H9 (cell line): Measurements from ENCODE around the gene MLPH. TPM values are rescaled to one million over a fixed set of nuclear protein-coding genes. Genes with fewer than 3 reads are reported as not detected.

ENCODE experiments used
- DNase-seq: peaks from one replicate; pipeline ENCODE4 v3.0.0-alpha.2; 2017
- H2AFZ ChIP-seq: one replicate; pipeline ENCODE4 v1.6.1; 2013; ENCODE audit warnings: mild to moderate bottlenecking, low read length, control low read depth, moderate library complexity
- H2AK5ac ChIP-seq: 2 replicates; pipeline ENCODE4 v1.6.1; 2013; ENCODE audit warnings: low read length, control low read depth, mixed read lengths; ENCODE audit not compliant: insufficient read length
- H2BK120ac ChIP-seq: one replicate; pipeline ENCODE4 v1.6.1; 2013; ENCODE audit warnings: low read depth, mild to moderate bottlenecking, low read length, control low read depth, inconsistent platforms; ENCODE audit not compliant: poor library complexity, severe bottlenecking
- H2BK12ac ChIP-seq: 2 replicates; pipeline ENCODE4 v1.6.1; 2013; ENCODE audit warnings: low read length, control low read depth, mixed read lengths, low read depth; ENCODE audit not compliant: insufficient read length
- H2BK15ac ChIP-seq: 2 replicates; pipeline ENCODE4 v1.6.1; 2013; ENCODE audit warnings: low read depth, low read length, control low read depth
- H2BK20ac ChIP-seq: one replicate; pipeline ENCODE4 v1.6.1; 2013; ENCODE audit warnings: low read depth, mild to moderate bottlenecking, low read length, control low read depth, inconsistent platforms; ENCODE audit not compliant: poor library complexity, severe bottlenecking
- H2BK5ac ChIP-seq: 2 replicates; pipeline ENCODE4 v1.6.1; 2013; ENCODE audit warnings: low read length, control low read depth, mixed read lengths; ENCODE audit not compliant: insufficient read length
- H3K14ac ChIP-seq: 2 replicates; pipeline ENCODE4 v1.6.1; 2013; ENCODE audit warnings: low read length, control low read depth; ENCODE audit not compliant: insufficient read depth
- H3K18ac ChIP-seq: 2 replicates; pipeline ENCODE4 v1.6.1; 2013; ENCODE audit warnings: low read depth, mild to moderate bottlenecking, mixed read lengths, low read length, control low read depth; ENCODE audit not compliant: insufficient read length
- H3K23ac ChIP-seq: 2 replicates; pipeline ENCODE4 v1.6.1; 2013; ENCODE audit warnings: low read length, control low read depth, mixed read lengths, low read depth; ENCODE audit not compliant: insufficient read length
- H3K23me2 ChIP-seq: 2 replicates; pipeline ENCODE4 v1.6.1; 2013; ENCODE audit warnings: low read depth, mild to moderate bottlenecking, mixed read lengths, low read length, control low read depth; ENCODE audit not compliant: insufficient read length, poor library complexity, severe bottlenecking
- H3K27ac ChIP-seq: 2 replicates; pipeline ENCODE4 v1.5.1; 2013; ENCODE audit warnings: low read length, control low read depth, mixed read lengths, low read depth; ENCODE audit not compliant: insufficient read length
- H3K27me3 ChIP-seq: 2 replicates; pipeline ENCODE4 v1.6.1; 2013; ENCODE audit warnings: low read length, control low read depth, inconsistent platforms; ENCODE audit not compliant: insufficient read depth
- H3K4ac ChIP-seq: 2 replicates; pipeline ENCODE4 v1.6.1; 2013; ENCODE audit warnings: low read depth, mild to moderate bottlenecking, control low read depth, inconsistent platforms, low read length, moderate library complexity
- H3K4me1 ChIP-seq: 2 replicates; pipeline ENCODE4 v1.6.1; 2013; ENCODE audit warnings: low read length, control low read depth, inconsistent platforms; ENCODE audit not compliant: insufficient read depth
- H3K4me2 ChIP-seq: 2 replicates; pipeline ENCODE4 v1.6.1; 2013; ENCODE audit warnings: low read length, control low read depth, mixed read lengths; ENCODE audit not compliant: insufficient read length, insufficient read depth
- H3K56ac ChIP-seq: 2 replicates; pipeline ENCODE4 v1.6.1; 2013; ENCODE audit warnings: low read depth, mild to moderate bottlenecking, mixed read lengths, low read length, control low read depth; ENCODE audit not compliant: insufficient read length
- H3K79me1 ChIP-seq: 2 replicates; pipeline ENCODE4 v1.6.1; 2013; ENCODE audit warnings: low read depth, mild to moderate bottlenecking, moderate library complexity, low read length, control low read depth, inconsistent platforms; ENCODE audit not compliant: insufficient read depth, poor library complexity, severe bottlenecking
- H3K79me2 ChIP-seq: 2 replicates; pipeline ENCODE4 v1.6.1; 2013; ENCODE audit warnings: low read length, control low read depth, inconsistent platforms; ENCODE audit not compliant: insufficient read depth
- H3K9ac ChIP-seq: 2 replicates; pipeline ENCODE4 v1.6.1; 2013; ENCODE audit warnings: low read length, control low read depth, mixed read lengths; ENCODE audit not compliant: insufficient read length; ENCODE audit errors: extremely low read depth
- H3K9me3 ChIP-seq: one replicate; pipeline ENCODE4 v1.6.1; 2013; ENCODE audit warnings: low read depth, low read length, inconsistent platforms; ENCODE audit not compliant: control insufficient read depth
- H3T11ph ChIP-seq: one replicate; pipeline ENCODE4 v1.6.1; 2013; ENCODE audit warnings: mild to moderate bottlenecking, low read length, control low read depth, inconsistent platforms
- H4K20me1 ChIP-seq: one replicate; pipeline ENCODE4 v1.6.1; 2013; ENCODE audit not compliant: control insufficient read depth, insufficient read length, insufficient read depth
- H4K5ac ChIP-seq: 2 replicates; pipeline ENCODE4 v1.6.1; 2013; ENCODE audit warnings: low read depth, mild to moderate bottlenecking, mixed read lengths, low read length, control low read depth; ENCODE audit not compliant: insufficient read length
- H4K8ac ChIP-seq: replicated peaks from 2 replicates; pipeline ENCODE4 v1.6.1; 2013; ENCODE audit warnings: low read length, control low read depth, mixed read lengths, low read depth; ENCODE audit not compliant: insufficient read length
- H4K91ac ChIP-seq: 2 replicates; pipeline ENCODE4 v1.6.1; 2013; ENCODE audit warnings: low read depth, mild to moderate bottlenecking, moderate library complexity, mixed read lengths, low read length, control low read depth; ENCODE audit not compliant: insufficient read length
- H3K27ac Mint-ChIP-seq, 3 experiments: 2 replicates in 2 of 3; 3 replicates in 1 of 3; pipeline ENCODE4 v1.8.0; 2020 to 2021; ENCODE audit warnings: mixed read lengths in 3 of 3, mild to moderate bottlenecking in 1 of 3, moderate library complexity in 1 of 3
- H3K27me3 Mint-ChIP-seq: 2 replicates; pipeline ENCODE4 v1.8.0; 2021; ENCODE audit warnings: low read depth, mild to moderate bottlenecking, moderate library complexity, mixed read lengths
- H3K36me3 Mint-ChIP-seq, 3 experiments: 2 replicates in 2 of 3; 3 replicates in 1 of 3; pipeline ENCODE4 v1.8.0; 2020 to 2021; ENCODE audit warnings: low read depth in 3 of 3, mixed read lengths in 3 of 3; ENCODE audit not compliant: insufficient read depth in 1 of 3
- H3K4me1 Mint-ChIP-seq, 2 experiments: 2 replicates each; pipeline ENCODE4 v1.8.0; 2020; ENCODE audit warnings: mixed read lengths in 2 of 2
- H3K4me3 Mint-ChIP-seq, 2 experiments: 2 replicates in 1 of 2; 3 replicates in 1 of 2; pipeline ENCODE4 v1.8.0; 2020 to 2021; ENCODE audit warnings: mild to moderate bottlenecking in 2 of 2, mixed read lengths in 2 of 2, moderate library complexity in 1 of 2
- H3K9me3 Mint-ChIP-seq, 2 experiments: 2 replicates in 1 of 2; 3 replicates in 1 of 2; pipeline ENCODE4 v1.8.0; 2020; ENCODE audit warnings: mild to moderate bottlenecking in 2 of 2, mixed read lengths in 2 of 2, moderate library complexity in 1 of 2
- WGBS: extraction: QIAGEN DNeasy Blood & Tissue Kit; methylation state at CpG from one replicate; pipeline ENCODE4 v1.1.7; 2013; ENCODE audit warnings: missing lambda C conversion rate, low lambda C conversion rate, mixed read lengths; ENCODE audit not compliant: insufficient read length; ENCODE audit errors: extremely low coverage; 5-methylcytosine and 5-hydroxymethylcytosine counted together
- total RNA-seq: library from RNA; stranded (reverse); gene quantifications from 2 replicates; pipeline ENCODE4 v1.2.1, GENCODE V29; 2021
- TF ChIP-seq, protein P1 (sequence below): fragments of 200-600 bp; sonication (generic); conservative IDR thresholded peaks from 3 replicates; pipeline ENCODE4 v1.8.0; 2021; ENCODE audit warnings: antibody characterized with exemption, mild to moderate bottlenecking

The MLPH gene
- total RNA-seq, 1 experiment from 2014 or later = 3.4 TPM

- H3T11ph ChIP-seq = no peak overlapping the region
- WGBS = no CpG with 5 or more reads among the region's 9 CpGs
- peaks cover 12% of the 10 kb centered on the region for H3K23me2 ChIP-seq
- no peaks in the 10 kb centered on the region; a peak in 1 of 5 replicates for H3K9me3 Mint-ChIP-seq
- no peaks in the 10 kb centered on the region for H3K79me1 ChIP-seq
- peaks cover 91% of the 10 kb centered on the region for H3K27me3 Mint-ChIP-seq
- H2BK20ac ChIP-seq = no peak overlapping the region
- H3K27ac ChIP-seq = no peak overlapping the region
- TF ChIP-seq, protein P1, sequence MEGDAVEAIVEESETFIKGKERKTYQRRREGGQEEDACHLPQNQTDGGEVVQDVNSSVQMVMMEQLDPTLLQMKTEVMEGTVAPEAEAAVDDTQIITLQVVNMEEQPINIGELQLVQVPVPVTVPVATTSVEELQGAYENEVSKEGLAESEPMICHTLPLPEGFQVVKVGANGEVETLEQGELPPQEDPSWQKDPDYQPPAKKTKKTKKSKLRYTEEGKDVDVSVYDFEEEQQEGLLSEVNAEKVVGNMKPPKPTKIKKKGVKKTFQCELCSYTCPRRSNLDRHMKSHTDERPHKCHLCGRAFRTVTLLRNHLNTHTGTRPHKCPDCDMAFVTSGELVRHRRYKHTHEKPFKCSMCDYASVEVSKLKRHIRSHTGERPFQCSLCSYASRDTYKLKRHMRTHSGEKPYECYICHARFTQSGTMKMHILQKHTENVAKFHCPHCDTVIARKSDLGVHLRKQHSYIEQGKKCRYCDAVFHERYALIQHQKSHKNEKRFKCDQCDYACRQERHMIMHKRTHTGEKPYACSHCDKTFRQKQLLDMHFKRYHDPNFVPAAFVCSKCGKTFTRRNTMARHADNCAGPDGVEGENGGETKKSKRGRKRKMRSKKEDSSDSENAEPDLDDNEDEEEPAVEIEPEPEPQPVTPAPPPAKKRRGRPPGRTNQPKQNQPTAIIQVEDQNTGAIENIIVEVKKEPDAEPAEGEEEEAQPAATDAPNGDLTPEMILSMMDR = peak; percentile 39; the same call in 1 of the 3 replicates
- no peaks in the 10 kb centered on the region for H3K36me3 Mint-ChIP-seq
- no peak overlapping the region; a peak in 1 of 7 replicates for H3K27ac Mint-ChIP-seq
- H4K5ac ChIP-seq = no peak overlapping the region
- H3K18ac ChIP-seq = no peak overlapping the region
- H3K27me3 ChIP-seq = peaks cover 19% of the 10 kb centered on the region; the same call in 1 of the 2 replicates
- no peak overlapping the region for H2BK5ac ChIP-seq
- no peak overlapping the region for H2BK12ac ChIP-seq
- H3K9ac ChIP-seq = no peak overlapping the region
- H3K4me1 Mint-ChIP-seq = peaks cover 10 to 18% of the 10 kb centered on the region in 2 experiments
- no peak overlapping the region for H4K8ac ChIP-seq
- H3K4me2 ChIP-seq = no peak overlapping the region
- no peak overlapping the region for H3K23ac ChIP-seq
- H4K91ac ChIP-seq = no peak overlapping the region
- H3K56ac ChIP-seq = no peak overlapping the region
- H2AK5ac ChIP-seq = no peak overlapping the region
- H3K14ac ChIP-seq = no peak overlapping the region
- no peaks in the 10 kb centered on the region for H3K79me2 ChIP-seq
- H2BK120ac ChIP-seq = no peak overlapping the region
- no peak overlapping the region for H3K4me3 Mint-ChIP-seq
- no peaks in the 10 kb centered on the region for H4K20me1 ChIP-seq
- no peak for DNase-seq
- H3K4ac ChIP-seq = no peak overlapping the region
- no peak overlapping the region for H2BK15ac ChIP-seq
- H3K9me3 ChIP-seq = no peaks in the 10 kb centered on the region
- H3K4me1 ChIP-seq = no peaks in the 10 kb centered on the region
- H2AFZ ChIP-seq = no peak overlapping the region
Observed at GRCh38 chr2:237483018-237483731, 3.9 kb upstream of the MLPH start.
